IMR-90 (cell line): ENCODE data around the gene ANKMY2. TPM values are rescaled to one million over a fixed set of nuclear protein-coding genes. Genes with fewer than 3 reads are reported as not detected.
A peak's percentile ranks its signal among the peaks of the same experiment; 100 is the strongest.

Experiments
- ATAC-seq: fragments of 200-7000 bp; cut with Tn5 transposase; 2 replicates; pipeline ENCODE4 v1.9.1; 2020; ENCODE audit warnings: low read depth, mild to moderate bottlenecking, moderate library complexity
- BruUV-seq: library from RNA; stranded (reverse); fragments of 400-500 nt; replicated peaks from 2 replicates; lab custom pipeline; 2021; lab: Mats Ljungman, UMichigan
- CTCF ChIA-PET: fragments of 300-600 bp; formaldehyde crosslinking; extraction: SDS; loops from one replicate; lab custom pipeline; 2021; ENCODE audit warnings: antibody characterized with exemption; lab: Yijun Ruan, JAX
- POLR2A ChIA-PET: fragments of 300-600 bp; sonication (Branson Sonifier 250); formaldehyde crosslinking; loops from one replicate; lab custom pipeline; 2022; ENCODE audit warnings: antibody characterized with exemption; ENCODE audit not compliant: unreplicated experiment; lab: Charles Lee
- DNase-seq: peaks from one replicate; pipeline ENCODE4 v3.0.0; 2013
- H2AFZ ChIP-seq: replicated peaks from 2 replicates; pipeline ENCODE3; 2013; ENCODE audit warnings: low read length, mild to moderate bottlenecking; ENCODE audit not compliant: poor library complexity
- H2AK5ac ChIP-seq: 2 replicates; pipeline ENCODE4 v1.6.1; 2013; ENCODE audit warnings: low read depth, low read length, inconsistent platforms
- H2AK9ac ChIP-seq: replicated peaks from 2 replicates; pipeline ENCODE3; 2013; ENCODE audit warnings: mild to moderate bottlenecking, low read depth, low read length, moderate library complexity; ENCODE audit not compliant: poor library complexity
- H2BK120ac ChIP-seq: 2 replicates; pipeline ENCODE4 v1.6.1; 2013; ENCODE audit warnings: low read depth, low read length, inconsistent platforms
- H2BK15ac ChIP-seq: 3 replicates; pipeline ENCODE4 v1.6.1; 2013; ENCODE audit warnings: low read depth, low read length, inconsistent platforms
- H2BK20ac ChIP-seq: 2 replicates; pipeline ENCODE4 v1.6.1; 2013; ENCODE audit warnings: low read depth, mild to moderate bottlenecking, inconsistent platforms, low read length, moderate library complexity
- H2BK5ac ChIP-seq: 2 replicates; pipeline ENCODE4 v1.6.1; 2013; ENCODE audit warnings: mild to moderate bottlenecking, low read depth, low read length, inconsistent platforms; ENCODE audit not compliant: poor library complexity, severe bottlenecking
- H3K14ac ChIP-seq: replicated peaks from 2 replicates; pipeline ENCODE4 v1.6.1; 2013; ENCODE audit warnings: low read depth, low read length, inconsistent platforms
- H3K18ac ChIP-seq: 2 replicates; pipeline ENCODE4 v1.6.1; 2013; ENCODE audit warnings: low read depth, low read length, control low read depth
- H3K23ac ChIP-seq: 2 replicates; pipeline ENCODE4 v1.6.1; 2013; ENCODE audit warnings: low read depth, low read length, inconsistent platforms
- H3K27ac ChIP-seq: 2 replicates; pipeline ENCODE4 v1.5.1; 2013; ENCODE audit warnings: mild to moderate bottlenecking, control low read depth, low read length; ENCODE audit not compliant: insufficient read depth
- H3K27me3 ChIP-seq: 2 replicates; pipeline ENCODE4 v1.6.1; 2013; ENCODE audit warnings: low read length; ENCODE audit not compliant: control insufficient read depth, insufficient read depth
- H3K36me3 ChIP-seq: 2 replicates; pipeline ENCODE4 v1.6.1; 2013; ENCODE audit warnings: low read length, mixed read lengths; ENCODE audit not compliant: control insufficient read depth, insufficient read depth
- H3K4ac ChIP-seq: 2 replicates; pipeline ENCODE4 v1.6.1; 2013; ENCODE audit warnings: low read depth, low read length, inconsistent platforms
- H3K4me1 ChIP-seq: 2 replicates; pipeline ENCODE4 v1.6.1; 2013; ENCODE audit warnings: low read length, mixed read lengths; ENCODE audit not compliant: control insufficient read depth, insufficient read depth
- H3K4me2 ChIP-seq: 2 replicates; pipeline ENCODE4 v1.6.1; 2013; ENCODE audit warnings: low read depth, mild to moderate bottlenecking, control low read depth, low read length, moderate library complexity
- H3K4me3 ChIP-seq: 2 replicates; pipeline ENCODE4 v1.5.1; 2013; ENCODE audit warnings: low read depth, mild to moderate bottlenecking, control low read depth, low read length, moderate library complexity; ENCODE audit not compliant: insufficient read depth
- H3K56ac ChIP-seq: 2 replicates; pipeline ENCODE4 v1.6.1; 2013; ENCODE audit warnings: low read length, inconsistent platforms; ENCODE audit not compliant: insufficient read depth; ENCODE audit errors: extremely low read depth
- H3K79me1 ChIP-seq, 2 experiments: 2 replicates each; pipeline ENCODE4 v1.6.1; 2013; ENCODE audit warnings: low read length in 2 of 2, inconsistent platforms in 1 of 2, low read depth in 1 of 2
- H3K9ac ChIP-seq: 2 replicates; pipeline ENCODE4 v1.6.1; 2013; ENCODE audit warnings: low read depth, low read length, control low read depth
- H3K9me1 ChIP-seq: 2 replicates; pipeline ENCODE4 v1.6.1; 2013; ENCODE audit warnings: low read length, inconsistent platforms; ENCODE audit not compliant: insufficient read depth
- H3K9me3 ChIP-seq: 2 replicates; pipeline ENCODE4 v1.6.1; 2013; ENCODE audit warnings: low read length; ENCODE audit not compliant: control insufficient read depth, insufficient read depth
- H4K20me1 ChIP-seq: 2 replicates; pipeline ENCODE4 v1.6.1; 2013; ENCODE audit warnings: low read length, inconsistent platforms; ENCODE audit not compliant: insufficient read depth
- H4K5ac ChIP-seq: 2 replicates; pipeline ENCODE4 v1.6.1; 2013; ENCODE audit warnings: mild to moderate bottlenecking, low read depth, low read length, control low read depth
- H4K8ac ChIP-seq, 2 experiments: 2 replicates each; pipeline ENCODE4 v1.6.1; 2013; ENCODE audit warnings: low read depth in 2 of 2, low read length in 2 of 2, control low read depth in 1 of 2, inconsistent platforms in 1 of 2
- H4K91ac ChIP-seq: 2 replicates; pipeline ENCODE4 v1.6.1; 2013; ENCODE audit warnings: low read depth, low read length, inconsistent platforms; ENCODE audit not compliant: insufficient read depth
- BHLHE40 ChIP-seq: fragments of 150-350 bp; IDR thresholded peaks from 2 replicates; pipeline ENCODE4 v1.6.1; 2016; ENCODE audit warnings: mild to moderate bottlenecking, low read depth, low read length
- CEBPB ChIP-seq: IDR thresholded peaks from 2 replicates; pipeline ENCODE4 v1.6.1; 2012; ENCODE audit warnings: low read depth, low read length, improper control_type of control experiment
- CHD1 ChIP-seq: IDR thresholded peaks from 2 replicates; pipeline ENCODE4 v1.6.1; 2012; ENCODE audit warnings: low read depth, low read length, improper control_type of control experiment
- FOS ChIP-seq: fragments of 150-350 bp; IDR thresholded peaks from 2 replicates; pipeline ENCODE4 v1.6.1; 2016; ENCODE audit warnings: low read depth, low read length
- MAFK ChIP-seq: IDR thresholded peaks from 2 replicates; pipeline ENCODE4 v1.6.1; 2012; ENCODE audit warnings: low read depth, low read length, improper control_type of control experiment
- MAZ ChIP-seq: IDR thresholded peaks from 2 replicates; pipeline ENCODE4 v1.6.1; 2012; ENCODE audit warnings: low read depth, mild to moderate bottlenecking, low read length, improper control_type of control experiment, moderate library complexity, borderline replicate concordance
- MXI1 ChIP-seq: IDR thresholded peaks from 2 replicates; pipeline ENCODE4 v1.6.1; 2012; ENCODE audit warnings: low read depth, mild to moderate bottlenecking, low read length, moderate library complexity, borderline replicate concordance
- NFE2L2 ChIP-seq: fragments of 150-350 bp; IDR thresholded peaks from 2 replicates; pipeline ENCODE4 v1.6.1; 2016; ENCODE audit warnings: low read depth, mild to moderate bottlenecking, low read length
- POLR2A ChIP-seq: IDR thresholded peaks from 2 replicates; pipeline ENCODE4 v1.6.1; 2012; ENCODE audit warnings: mild to moderate bottlenecking, low read depth, low read length
- RAD21 ChIP-seq: IDR thresholded peaks from 2 replicates; pipeline ENCODE4 v1.6.1; 2012; ENCODE audit warnings: low read length, improper control_type of control experiment
- RCOR1 ChIP-seq: IDR thresholded peaks from 2 replicates; pipeline ENCODE4 v1.6.1; 2012; ENCODE audit warnings: mild to moderate bottlenecking, low read length, improper control_type of control experiment; ENCODE audit not compliant: insufficient replicate concordance
- RFX5 ChIP-seq: IDR thresholded peaks from 2 replicates; pipeline ENCODE4 v1.8.0; 2012; ENCODE audit warnings: low read depth, mild to moderate bottlenecking, low read length, moderate library complexity
- SMC3 ChIP-seq: fragments of 150-350 bp; IDR thresholded peaks from 2 replicates; pipeline ENCODE4 v1.6.1; 2016; ENCODE audit warnings: low read depth, mild to moderate bottlenecking, antibody characterized with exemption, low read length, moderate library complexity
- WGBS, 2 experiments: methylation state at CpG; one replicate each; pipeline versions ENCODE4 v1.1.5 to v1.1.7; 2013; ENCODE audit warnings: missing lambda C conversion rate in 2 of 2; ENCODE audit not compliant: insufficient read length in 1 of 2; ENCODE audit errors: extremely low coverage in 2 of 2; 5-methylcytosine and 5-hydroxymethylcytosine counted together
- dilution Hi-C: fragments of 300-500 bp; cut with HindIII; formaldehyde crosslinking; loops from one replicate; pipeline ENCODE4 v1.14.3; 2018; ENCODE audit warnings: low sequenced_read_pairs; ENCODE audit not compliant: unreplicated experiment
- in situ Hi-C: fragments of 300-500 bp; cut with MboI; formaldehyde crosslinking; loops from 3 replicates; pipeline ENCODE4 v1.14.3; 2019; ENCODE audit warnings: low sequenced_read_pairs, inconsistent platforms, mixed read lengths
- intact Hi-C: fragments of 100-400 bp; cut with micrococcal nuclease; formaldehyde crosslinking; loops from 2 replicates; pipeline ENCODE4 v1.10.0; 2022
- polyA plus RNA-seq, 3 experiments: library from polyadenylated mRNA; depleted of rRNA; stranded (reverse); fragments of >200 nt; gene quantifications; 2 replicates each; pipeline ENCODE4 v1.2.3, GENCODE V29; 2012; ENCODE audit warnings: low replicate concordance in 1 of 3
- total RNA-seq: library from RNA; depleted of rRNA; stranded (reverse); fragments of >200 nt; gene quantifications from 2 replicates; pipeline ENCODE4 v1.2.3, GENCODE V29; 2012
- TF ChIP-seq, protein P1 (sequence below): fragments of 150-350 bp; IDR thresholded peaks from 2 replicates; pipeline ENCODE4 v1.6.1; 2017; ENCODE audit warnings: mild to moderate bottlenecking, antibody characterized with exemption, low read length, low read depth
- TF ChIP-seq, protein P2 (sequence below): conservative IDR thresholded peaks from 2 replicates; pipeline ENCODE4 v1.5.1; 2012; ENCODE audit warnings: mild to moderate bottlenecking, low read depth, low read length, improper control_type of control experiment
- TF ChIP-seq, protein P3 (sequence below): fragments of 150-350 bp; IDR thresholded peaks from 2 replicates; pipeline ENCODE4 v1.6.1; 2016; ENCODE audit warnings: low read depth, mild to moderate bottlenecking, low read length, moderate library complexity, borderline replicate concordance

Gene ANKMY2
- total and polyA plus RNA-seq, 2 of the 4 experiments (the other 2 are of a cell fraction), result 19.5 to 41.9 TPM

DNA sequence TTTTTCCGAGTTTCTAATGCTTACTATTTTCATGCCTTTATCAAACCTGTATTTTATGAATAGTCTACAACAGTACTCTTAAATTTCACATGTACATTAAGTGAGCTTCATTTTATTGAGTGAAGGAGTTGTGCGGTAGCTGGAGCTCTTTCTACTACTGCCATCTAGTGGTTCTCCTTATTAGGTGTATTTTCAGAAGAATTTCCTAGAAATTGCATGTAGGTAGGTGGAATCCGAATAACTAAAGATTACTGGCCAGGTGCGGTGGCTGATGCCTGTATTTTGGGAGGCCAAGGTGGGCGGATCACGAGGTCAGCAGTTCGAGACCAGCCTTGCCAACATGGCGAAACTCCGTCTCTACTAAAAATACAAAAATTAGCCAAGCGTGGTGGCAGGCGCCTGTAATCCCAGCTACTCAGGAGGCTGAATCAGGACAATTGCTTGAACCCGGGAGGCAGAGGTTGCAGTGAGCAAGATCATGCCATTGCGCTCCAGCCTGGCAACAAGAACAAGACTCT is 80.6 kb downstream of the ANKMY2 start:
- Histone ChIP-seq H2BK15ac (no peak overlapping the region), H2BK5ac (no peak overlapping the region), H3K36me3 (no peaks in the 10 kb centered on the region), H2AFZ (no peak overlapping the region), H3K56ac (no peak overlapping the region), H3K79me1 (no peaks in the 10 kb centered on the region), H2BK120ac (no peak overlapping the region), H3K9me3 (no peaks in the 10 kb centered on the region), H3K18ac (no peak overlapping the region), H3K4me3 (no peak overlapping the region), H2AK5ac (no peak overlapping the region), H4K8ac (no peak overlapping the region), H2BK20ac (no peak overlapping the region), H3K9ac (no peak overlapping the region), H2AK9ac (no peak overlapping the region), H3K27me3 (no peaks in the 10 kb centered on the region), H3K4me1 (no peaks in the 10 kb centered on the region), H3K9me1 (no peaks in the 10 kb centered on the region), H4K5ac (no peak overlapping the region), H3K23ac (no peak overlapping the region), H4K20me1 (no peaks in the 10 kb centered on the region), H3K14ac (no peak overlapping the region), H3K27ac (no peak overlapping the region), H3K4me2 (no peak overlapping the region), H3K4ac (no peak overlapping the region), H4K91ac (no peak overlapping the region)
- BruUV-seq, result no TSS peak
- ATAC-seq (peak; percentile 59), DNase-seq (peak; percentile 55)
- intact Hi-C loops (loop anchor here (1.0 to 10.0 kb wide), 4 partner anchors 133 to 1260 kb away; no protein-coding TSS in a partner anchor), in situ Hi-C loops (loop anchor here (5.0 to 25.0 kb wide), 3 partner anchors 448 to 1253 kb away; no protein-coding TSS in a partner anchor), dilution Hi-C loops (no loop called here)
- ChIA-PET CTCF (interaction anchor here (0.7 to 1.8 kb wide), 14 partner anchors 8 to 487 kb away, joined by 3 to 12 read pairs (median 5); no protein-coding TSS in a partner anchor), POLR2A (no interaction called here)
- no CpG with 5 or more reads among the region's 13 CpGs for WGBS, 2 experiments
- TF ChIP-seq, protein P1, sequence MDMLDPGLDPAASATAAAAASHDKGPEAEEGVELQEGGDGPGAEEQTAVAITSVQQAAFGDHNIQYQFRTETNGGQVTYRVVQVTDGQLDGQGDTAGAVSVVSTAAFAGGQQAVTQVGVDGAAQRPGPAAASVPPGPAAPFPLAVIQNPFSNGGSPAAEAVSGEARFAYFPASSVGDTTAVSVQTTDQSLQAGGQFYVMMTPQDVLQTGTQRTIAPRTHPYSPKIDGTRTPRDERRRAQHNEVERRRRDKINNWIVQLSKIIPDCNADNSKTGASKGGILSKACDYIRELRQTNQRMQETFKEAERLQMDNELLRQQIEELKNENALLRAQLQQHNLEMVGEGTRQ, result no peak
- TF ChIP-seq MAZ, result no peak
- TF ChIP-seq, protein P2, sequence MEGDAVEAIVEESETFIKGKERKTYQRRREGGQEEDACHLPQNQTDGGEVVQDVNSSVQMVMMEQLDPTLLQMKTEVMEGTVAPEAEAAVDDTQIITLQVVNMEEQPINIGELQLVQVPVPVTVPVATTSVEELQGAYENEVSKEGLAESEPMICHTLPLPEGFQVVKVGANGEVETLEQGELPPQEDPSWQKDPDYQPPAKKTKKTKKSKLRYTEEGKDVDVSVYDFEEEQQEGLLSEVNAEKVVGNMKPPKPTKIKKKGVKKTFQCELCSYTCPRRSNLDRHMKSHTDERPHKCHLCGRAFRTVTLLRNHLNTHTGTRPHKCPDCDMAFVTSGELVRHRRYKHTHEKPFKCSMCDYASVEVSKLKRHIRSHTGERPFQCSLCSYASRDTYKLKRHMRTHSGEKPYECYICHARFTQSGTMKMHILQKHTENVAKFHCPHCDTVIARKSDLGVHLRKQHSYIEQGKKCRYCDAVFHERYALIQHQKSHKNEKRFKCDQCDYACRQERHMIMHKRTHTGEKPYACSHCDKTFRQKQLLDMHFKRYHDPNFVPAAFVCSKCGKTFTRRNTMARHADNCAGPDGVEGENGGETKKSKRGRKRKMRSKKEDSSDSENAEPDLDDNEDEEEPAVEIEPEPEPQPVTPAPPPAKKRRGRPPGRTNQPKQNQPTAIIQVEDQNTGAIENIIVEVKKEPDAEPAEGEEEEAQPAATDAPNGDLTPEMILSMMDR, result peak; percentile 86
- TF ChIP-seq CEBPB, result no peak
- no peak for TF ChIP-seq RCOR1
- TF ChIP-seq POLR2A, result peak; percentile 46; the same call in 1 of the 2 replicates
- no peak for TF ChIP-seq RFX5
- TF ChIP-seq FOS, result no peak
- no peak for TF ChIP-seq BHLHE40
- TF ChIP-seq MXI1, result no peak
- TF ChIP-seq RAD21, result peak; percentile 90
- no peak for TF ChIP-seq CHD1
- TF ChIP-seq, protein P3, sequence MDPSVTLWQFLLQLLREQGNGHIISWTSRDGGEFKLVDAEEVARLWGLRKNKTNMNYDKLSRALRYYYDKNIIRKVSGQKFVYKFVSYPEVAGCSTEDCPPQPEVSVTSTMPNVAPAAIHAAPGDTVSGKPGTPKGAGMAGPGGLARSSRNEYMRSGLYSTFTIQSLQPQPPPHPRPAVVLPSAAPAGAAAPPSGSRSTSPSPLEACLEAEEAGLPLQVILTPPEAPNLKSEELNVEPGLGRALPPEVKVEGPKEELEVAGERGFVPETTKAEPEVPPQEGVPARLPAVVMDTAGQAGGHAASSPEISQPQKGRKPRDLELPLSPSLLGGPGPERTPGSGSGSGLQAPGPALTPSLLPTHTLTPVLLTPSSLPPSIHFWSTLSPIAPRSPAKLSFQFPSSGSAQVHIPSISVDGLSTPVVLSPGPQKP, result no peak
- TF ChIP-seq SMC3, result peak; percentile 88
- no peak for TF ChIP-seq MAFK
- TF ChIP-seq NFE2L2, result no peak
